HepG2 (cell line): ENCODE data around the gene SLC12A2. TPM values are rescaled to one million over a fixed set of nuclear protein-coding genes. Genes with fewer than 3 reads are reported as not detected.

ENCODE experiments used
- ATAC-seq: fragments of 200-7000 bp; cut with Tn5 transposase; 3 replicates; pipeline ENCODE4 v1.9.1; 2020; ENCODE audit warnings: mild to moderate bottlenecking, moderate library complexity
- BruUV-seq: library from RNA; stranded (reverse); fragments of 400-500 nt; replicated peaks from 2 replicates; lab custom pipeline; 2021; lab: Mats Ljungman, UMichigan
- CTCF ChIA-PET: fragments of 300-600 bp; formaldehyde crosslinking; extraction: SDS; loops from one replicate; lab custom pipeline; 2021; ENCODE audit warnings: low total read pairs, inconsistent platforms, low intra/inter-chr PET ratio; lab: Yijun Ruan, JAX
- POLR2A ChIA-PET: fragments of 350-600 bp; sonication (Branson Sonifier 250); formaldehyde crosslinking; loops from one replicate; lab custom pipeline; 2020; ENCODE audit warnings: antibody characterized with exemption, inconsistent platforms; lab: Yijun Ruan, JAX
- DNase-seq: peaks from one replicate; pipeline ENCODE4 v3.0.0-alpha.2; 2015; ENCODE audit warnings: low spot score
- FAIRE-seq: peaks from 3 replicates; lab custom pipeline; 2011; peaks lifted over from hg19 to GRCh38; lab: Jason Lieb, UNC
- H2AFZ ChIP-seq: one replicate; pipeline ENCODE4 v1.6.1; 2011; ENCODE audit warnings: low read length, inconsistent platforms
- H3K27ac ChIP-seq: fragments of 300-600 bp; 3 replicates; pipeline ENCODE4 v1.8.0; 2011; ENCODE audit warnings: mixed run types, mild to moderate bottlenecking, mixed read lengths, low read length, inconsistent platforms; ENCODE audit not compliant: insufficient read depth; ENCODE audit errors: extremely low read length
- H3K27me3 ChIP-seq, 2 experiments: fragments of 200-600 bp in 1 of 2; 2 replicates in 1 of 2; 3 replicates in 1 of 2; pipeline versions ENCODE4 v1.6.0 to v1.8.0; 2011; ENCODE audit warnings: low read length in 2 of 2, mild to moderate bottlenecking in 2 of 2, moderate library complexity in 2 of 2, inconsistent platforms in 1 of 2; ENCODE audit not compliant: insufficient read depth in 2 of 2, control insufficient read depth in 1 of 2
- H3K36me3 ChIP-seq, 2 experiments: fragments of 200-600 bp in 1 of 2; replicated peaks in 1 of 2; 2 replicates in 1 of 2; 3 replicates in 1 of 2; pipeline versions ENCODE4 v1.5.1 to v1.8.0; 2011; ENCODE audit warnings: low read length in 2 of 2, inconsistent platforms in 1 of 2; ENCODE audit not compliant: insufficient read depth in 2 of 2, control insufficient read depth in 1 of 2
- H3K4me1 ChIP-seq: 2 replicates; pipeline ENCODE4 v1.5.1; 2012; ENCODE audit warnings: low read length, inconsistent platforms; ENCODE audit not compliant: insufficient read depth
- H3K4me2 ChIP-seq: 2 replicates; pipeline ENCODE4 v1.6.0; 2011; ENCODE audit warnings: low read depth, low read length, inconsistent platforms
- H3K4me3 ChIP-seq, 3 experiments: fragments of 200-600 bp in 1 of 3; sonication (generic), shearing (Covaris generic) in 1 of 3; replicated peaks in 1 of 3; 2 replicates each; pipeline ENCODE4 v1.5.1; 2011 to 2016; ENCODE audit warnings: low read length in 3 of 3, inconsistent platforms in 2 of 3, low read depth in 2 of 3, mild to moderate bottlenecking in 2 of 3, control low read depth in 1 of 3, mixed read lengths in 1 of 3; ENCODE audit not compliant: insufficient read depth in 1 of 3
- H3K79me2 ChIP-seq: one replicate; pipeline ENCODE4 v1.6.1; 2011; ENCODE audit warnings: low read length, inconsistent platforms; ENCODE audit not compliant: insufficient read depth
- H3K9ac ChIP-seq: 2 replicates; pipeline ENCODE4 v1.6.0; 2011; ENCODE audit warnings: mild to moderate bottlenecking, low read depth, low read length, inconsistent platforms; ENCODE audit not compliant: insufficient read depth
- H3K9me3 ChIP-seq: 2 replicates; pipeline ENCODE4 v1.5.1; 2012; ENCODE audit warnings: mild to moderate bottlenecking, low read length
- H4K20me1 ChIP-seq: 2 replicates; pipeline ENCODE4 v1.6.0; 2011; ENCODE audit warnings: inconsistent platforms, mild to moderate bottlenecking, low read length, moderate library complexity; ENCODE audit not compliant: insufficient read depth
- AGO1 ChIP-seq: fragments of 200-400 bp; formaldehyde crosslinking; IDR thresholded peaks from 2 replicates; pipeline ENCODE4 v1.6.1; 2017; ENCODE audit warnings: mild to moderate bottlenecking, low read depth, low read length, moderate library complexity; ENCODE audit not compliant: poor library complexity, severe bottlenecking
- NCOA2 ChIP-seq: sonication (generic); formaldehyde crosslinking; IDR thresholded peaks from 2 replicates; pipeline ENCODE4 v1.8.0; 2022; ENCODE audit warnings: inconsistent platforms
- RNF2 ChIP-seq: fragments of 450-650 bp; conservative IDR thresholded peaks from 2 replicates; pipeline ENCODE4 v1.6.1; 2016; ENCODE audit warnings: low read depth
- ZBTB7A ChIP-seq: sonication (generic); formaldehyde crosslinking; IDR thresholded peaks from 2 replicates; pipeline ENCODE4 v1.8.0; 2022; ENCODE audit warnings: mild to moderate bottlenecking, missing genetic modification reagents
- ZBTB8A ChIP-seq: sonication (generic); formaldehyde crosslinking; IDR thresholded peaks from 2 replicates; pipeline ENCODE4 v1.4.0; 2020; ENCODE audit warnings: mild to moderate bottlenecking, low read depth, missing genetic modification reagents, borderline replicate concordance
- ZNF878 ChIP-seq: sonication (generic); formaldehyde crosslinking; IDR thresholded peaks from 2 replicates; pipeline ENCODE4 v1.8.1; 2023; ENCODE audit warnings: mild to moderate bottlenecking, missing genetic modification reagents, moderate library complexity
- WGBS: methylation state at CpG from one replicate; pipeline ENCODE4 v1.1.6; 2017; ENCODE audit warnings: low lambda C conversion rate; 5-methylcytosine and 5-hydroxymethylcytosine counted together
- in situ Hi-C: cut with HindIII; loops from 2 replicates; pipeline ENCODE4 v1.10.0; 2017; ENCODE audit warnings: low pct_unique_long_range_greater_than_20kb; ENCODE audit not compliant: extremely low pct_ligation_motif_present
- intact Hi-C: fragments of 100-400 bp; cut with micrococcal nuclease; formaldehyde crosslinking; loops from one replicate; pipeline ENCODE4 v1.10.0; 2022; ENCODE audit not compliant: unreplicated experiment
- polyA plus RNA-seq, 8 experiments: library from polyadenylated mRNA; depleted of rRNA in 3 of 8; stranded (reverse) in 7 of 8; unstranded in 1 of 8; fragments of >200 nt; fragmentation: Illumina TruSeq in 4 of 8; extraction: Trizol in 4 of 8; gene quantifications; 2 replicates each; pipeline versions ENCODE4 v1.2.1 to v1.2.3, GENCODE V29; 2011 to 2016; ENCODE audit warnings: low read depth in 4 of 8, missing spikeins in 1 of 8, mixed read lengths in 1 of 8; ENCODE audit not compliant: insufficient read depth in 1 of 8
- total RNA-seq, 5 experiments: library from RNA; depleted of rRNA; stranded (reverse); fragments of >200 nt; fragmentation: Illumina TruSeq; extraction: Trizol; gene quantifications; 2 replicates each; pipeline ENCODE4 v1.2.3, GENCODE V29; 2016; ENCODE audit warnings: low read depth in 1 of 5
- TF ChIP-seq, protein P1 (sequence below), 2 experiments: fragments of 450-650 bp in 1 of 2; sonication (generic) in 1 of 2; formaldehyde crosslinking in 1 of 2; IDR thresholded peaks; 2 replicates each; pipeline versions ENCODE4 v1.6.1 to v1.8.0; 2016 to 2022; ENCODE audit warnings: antibody characterized with exemption in 1 of 2, mild to moderate bottlenecking in 1 of 2, missing genetic modification reagents in 1 of 2
- TF ChIP-seq, protein P2 (sequence below): sonication (generic); IDR thresholded peaks from 2 replicates; pipeline ENCODE4 v1.6.1; 2016; ENCODE audit warnings: low read depth, borderline replicate concordance
- TF ChIP-seq, protein P3 (sequence below): IDR thresholded peaks from 2 replicates; pipeline ENCODE4 v1.6.1; 2012; ENCODE audit warnings: inconsistent platforms
- TF ChIP-seq, protein P4 (sequence below): sonication (generic); formaldehyde crosslinking; IDR thresholded peaks from 2 replicates; pipeline ENCODE4 v1.8.0; 2022; ENCODE audit warnings: mild to moderate bottlenecking, missing genetic modification reagents
- TF ChIP-seq, protein P5 (sequence below): sonication (generic); formaldehyde crosslinking; IDR thresholded peaks from 2 replicates; pipeline ENCODE4 v1.8.1; 2023; ENCODE audit warnings: missing genetic modification reagents, mild to moderate bottlenecking, borderline replicate concordance

SLC12A2 gene
- total and polyA plus RNA-seq, 2 of the 13 experiments (the other 11 are each of a cell fraction or from before 2014, with no cell fraction given) = 4.0 to 9.7 TPM

DNA sequence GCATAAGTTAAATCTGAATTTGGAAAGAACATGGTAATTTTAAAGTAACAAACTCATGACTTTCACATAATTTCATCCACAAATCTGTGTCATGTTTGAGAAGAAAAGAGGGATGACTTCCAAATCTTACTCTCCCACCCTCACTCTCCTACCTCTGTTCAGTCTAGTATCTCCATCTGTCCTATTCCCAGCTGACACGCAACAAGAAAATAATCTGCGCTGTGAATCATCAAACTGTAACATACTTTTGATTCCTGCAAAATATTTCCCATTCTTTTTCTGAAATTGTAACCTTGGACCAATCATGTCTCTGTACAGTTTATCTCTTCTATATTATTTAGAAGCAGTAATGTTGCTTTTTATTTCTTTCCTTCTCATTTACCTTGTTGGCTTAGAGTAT, 91.4 kb downstream of the SLC12A2 start (continued):
- TF ChIP-seq, protein P1, sequence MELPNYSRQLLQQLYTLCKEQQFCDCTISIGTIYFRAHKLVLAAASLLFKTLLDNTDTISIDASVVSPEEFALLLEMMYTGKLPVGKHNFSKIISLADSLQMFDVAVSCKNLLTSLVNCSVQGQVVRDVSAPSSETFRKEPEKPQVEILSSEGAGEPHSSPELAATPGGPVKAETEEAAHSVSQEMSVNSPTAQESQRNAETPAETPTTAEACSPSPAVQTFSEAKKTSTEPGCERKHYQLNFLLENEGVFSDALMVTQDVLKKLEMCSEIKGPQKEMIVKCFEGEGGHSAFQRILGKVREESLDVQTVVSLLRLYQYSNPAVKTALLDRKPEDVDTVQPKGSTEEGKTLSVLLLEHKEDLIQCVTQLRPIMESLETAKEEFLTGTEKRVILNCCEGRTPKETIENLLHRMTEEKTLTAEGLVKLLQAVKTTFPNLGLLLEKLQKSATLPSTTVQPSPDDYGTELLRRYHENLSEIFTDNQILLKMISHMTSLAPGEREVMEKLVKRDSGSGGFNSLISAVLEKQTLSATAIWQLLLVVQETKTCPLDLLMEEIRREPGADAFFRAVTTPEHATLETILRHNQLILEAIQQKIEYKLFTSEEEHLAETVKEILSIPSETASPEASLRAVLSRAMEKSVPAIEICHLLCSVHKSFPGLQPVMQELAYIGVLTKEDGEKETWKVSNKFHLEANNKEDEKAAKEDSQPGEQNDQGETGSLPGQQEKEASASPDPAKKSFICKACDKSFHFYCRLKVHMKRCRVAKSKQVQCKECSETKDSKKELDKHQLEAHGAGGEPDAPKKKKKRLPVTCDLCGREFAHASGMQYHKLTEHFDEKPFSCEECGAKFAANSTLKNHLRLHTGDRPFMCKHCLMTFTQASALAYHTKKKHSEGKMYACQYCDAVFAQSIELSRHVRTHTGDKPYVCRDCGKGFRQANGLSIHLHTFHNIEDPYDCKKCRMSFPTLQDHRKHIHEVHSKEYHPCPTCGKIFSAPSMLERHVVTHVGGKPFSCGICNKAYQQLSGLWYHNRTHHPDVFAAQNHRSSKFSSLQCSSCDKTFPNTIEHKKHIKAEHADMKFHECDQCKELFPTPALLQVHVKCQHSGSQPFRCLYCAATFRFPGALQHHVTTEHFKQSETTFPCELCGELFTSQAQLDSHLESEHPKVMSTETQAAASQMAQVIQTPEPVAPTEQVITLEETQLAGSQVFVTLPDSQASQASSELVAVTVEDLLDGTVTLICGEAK (IDR thresholded peaks at IDR 0.05) = no peak
- TF ChIP-seq, protein P1 (CRISPR knock-in tag; IDR thresholded peaks at IDR 0.05) = no peak

DNA sequence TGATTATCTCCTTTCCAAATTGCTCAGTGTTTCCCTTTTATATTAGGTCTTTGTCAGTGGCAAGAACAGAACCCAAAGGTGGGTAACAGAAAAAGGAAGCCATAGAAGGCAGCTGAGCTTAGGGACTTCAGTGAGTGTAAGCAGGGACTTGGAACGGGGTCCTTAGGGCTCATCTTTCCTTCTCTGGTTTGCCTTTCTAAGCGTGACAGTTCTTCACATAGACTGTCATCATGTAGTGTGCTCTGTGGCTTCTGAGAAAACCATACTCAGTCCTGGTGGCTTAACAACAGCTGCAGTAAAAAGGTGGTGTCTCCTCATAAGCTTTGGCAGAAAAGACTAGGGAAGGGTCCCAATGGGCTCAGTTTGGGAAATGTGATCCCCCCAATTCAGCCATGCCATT, 108.8 kb downstream of the SLC12A2 start:
- BruUV-seq = no TSS peak
- ATAC-seq = no peak
- in situ Hi-C loops = no loop called here
- Histone ChIP-seq H3K4me3 (no peak overlapping the region), H2AFZ (no peak overlapping the region), H3K36me3 (no peaks in the 10 kb centered on the region), H3K79me2 (no peaks in the 10 kb centered on the region), H3K9ac (no peak overlapping the region), H3K9me3 (no peaks in the 10 kb centered on the region), H3K4me1 (peaks cover 18% of the 10 kb centered on the region), H3K27ac (no peak overlapping the region), H4K20me1 (no peaks in the 10 kb centered on the region), H3K27me3 (no peaks in the 10 kb centered on the region), H3K4me2 (no peak overlapping the region)
- FAIRE-seq = no peak
- DNase-seq = no peak
- POLR2A ChIA-PET = no interaction called here
- 62% methylated on average over 2 of the region's 2 CpGs for WGBS
- CTCF ChIA-PET = no interaction called here
- intact Hi-C loops = no loop called here
- TF ChIP-seq NCOA2 (CRISPR knock-in tag) (no peak), AGO1 (no peak), ZBTB7A (no peak), ZNF878 (CRISPR knock-in tag) (no peak), RNF2 (no peak), ZBTB8A (CRISPR knock-in tag) (no peak)
- TF ChIP-seq, protein P2, sequence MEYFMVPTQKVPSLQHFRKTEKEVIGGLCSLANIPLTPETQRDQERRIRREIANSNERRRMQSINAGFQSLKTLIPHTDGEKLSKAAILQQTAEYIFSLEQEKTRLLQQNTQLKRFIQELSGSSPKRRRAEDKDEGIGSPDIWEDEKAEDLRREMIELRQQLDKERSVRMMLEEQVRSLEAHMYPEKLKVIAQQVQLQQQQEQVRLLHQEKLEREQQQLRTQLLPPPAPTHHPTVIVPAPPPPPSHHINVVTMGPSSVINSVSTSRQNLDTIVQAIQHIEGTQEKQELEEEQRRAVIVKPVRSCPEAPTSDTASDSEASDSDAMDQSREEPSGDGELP = no peak
- TF ChIP-seq, protein P3, sequence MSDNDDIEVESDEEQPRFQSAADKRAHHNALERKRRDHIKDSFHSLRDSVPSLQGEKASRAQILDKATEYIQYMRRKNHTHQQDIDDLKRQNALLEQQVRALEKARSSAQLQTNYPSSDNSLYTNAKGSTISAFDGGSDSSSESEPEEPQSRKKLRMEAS = no peak
- TF ChIP-seq, protein P4, sequence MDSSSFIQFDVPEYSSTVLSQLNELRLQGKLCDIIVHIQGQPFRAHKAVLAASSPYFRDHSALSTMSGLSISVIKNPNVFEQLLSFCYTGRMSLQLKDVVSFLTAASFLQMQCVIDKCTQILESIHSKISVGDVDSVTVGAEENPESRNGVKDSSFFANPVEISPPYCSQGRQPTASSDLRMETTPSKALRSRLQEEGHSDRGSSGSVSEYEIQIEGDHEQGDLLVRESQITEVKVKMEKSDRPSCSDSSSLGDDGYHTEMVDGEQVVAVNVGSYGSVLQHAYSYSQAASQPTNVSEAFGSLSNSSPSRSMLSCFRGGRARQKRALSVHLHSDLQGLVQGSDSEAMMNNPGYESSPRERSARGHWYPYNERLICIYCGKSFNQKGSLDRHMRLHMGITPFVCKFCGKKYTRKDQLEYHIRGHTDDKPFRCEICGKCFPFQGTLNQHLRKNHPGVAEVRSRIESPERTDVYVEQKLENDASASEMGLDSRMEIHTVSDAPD = no peak
- TF ChIP-seq, protein P5, sequence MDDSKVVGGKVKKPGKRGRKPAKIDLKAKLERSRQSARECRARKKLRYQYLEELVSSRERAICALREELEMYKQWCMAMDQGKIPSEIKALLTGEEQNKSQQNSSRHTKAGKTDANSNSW (CRISPR knock-in tag) = no peak
